GM12878 (cell line): ENCODE results near the gene NEU3. TPM values are rescaled to one million over a fixed set of nuclear protein-coding genes. Genes with fewer than 3 reads are reported as not detected.

Experiments used
- ATAC-seq: fragments of 200-7000 bp; cut with Tn5 transposase; 3 replicates; pipeline ENCODE4 v1.9.1; 2020; ENCODE audit warnings: mild to moderate bottlenecking, moderate library complexity
- BruUV-seq: library from RNA; stranded (reverse); fragments of 400-500 nt; replicated peaks from 2 replicates; lab custom pipeline; 2021; lab: Mats Ljungman, UMichigan
- CTCF ChIA-PET: fragments of 300-600 bp; sonication (Branson Sonifier 250); formaldehyde crosslinking; extraction: SDS; loops from one replicate; lab custom pipeline; 2021; ENCODE audit warnings: inconsistent platforms; lab: Yijun Ruan, JAX
- POLR2A ChIA-PET: fragments of 350-600 bp; formaldehyde crosslinking; extraction: SDS; loops from one replicate; lab custom pipeline; 2021; ENCODE audit warnings: inconsistent platforms; lab: Charles Lee
- RAD21 ChIA-PET: fragments of 300-600 bp; sonication (Branson Sonifier 250); formaldehyde crosslinking; loops from one replicate; lab custom pipeline; 2023; ENCODE audit warnings: antibody characterized with exemption; ENCODE audit not compliant: unreplicated experiment; lab: Charles Lee
- SMC1A ChIA-PET: fragments of 300-600 bp; sonication (Branson Sonifier 250); formaldehyde crosslinking; loops from one replicate; lab custom pipeline; 2023; ENCODE audit not compliant: unreplicated experiment, uncharacterized antibody; lab: Charles Lee
- DNase-seq: peaks from one replicate; pipeline ENCODE4 v3.0.0-alpha.2; 2011; ENCODE audit warnings: low read depth, low spot score
- FAIRE-seq: peaks from 3 replicates; lab custom pipeline; 2011; peaks lifted over from hg19 to GRCh38; lab: Jason Lieb, UNC
- H2AFZ ChIP-seq: 2 replicates; pipeline ENCODE4 v1.6.0; 2011; ENCODE audit warnings: low read depth, low read length, control low read depth; ENCODE audit not compliant: control insufficient read depth
- H3K27ac ChIP-seq: 2 replicates; pipeline ENCODE4 v1.5.1; 2011; ENCODE audit warnings: control low read depth; ENCODE audit not compliant: control insufficient read depth, insufficient read depth
- H3K27me3 ChIP-seq, 2 experiments: replicated peaks in 1 of 2; 2 replicates each; pipeline versions ENCODE4 v1.6.0 to v1.6.1; 2011; ENCODE audit warnings: low read length in 1 of 2; ENCODE audit not compliant: control insufficient read depth in 2 of 2, insufficient read depth in 2 of 2
- H3K36me3 ChIP-seq, 2 experiments: 2 replicates each; pipeline ENCODE4 v1.5.1; 2011; ENCODE audit warnings: low read length in 1 of 2; ENCODE audit not compliant: control insufficient read depth in 2 of 2, insufficient read depth in 2 of 2
- H3K4me1 ChIP-seq: 2 replicates; pipeline ENCODE4 v1.6.1; 2011; ENCODE audit warnings: mild to moderate bottlenecking, low read length, moderate library complexity, mixed read lengths; ENCODE audit not compliant: control insufficient read depth, insufficient read depth
- H3K4me2 ChIP-seq: 2 replicates; pipeline ENCODE4 v1.6.0; 2011; ENCODE audit warnings: control low read depth; ENCODE audit not compliant: control insufficient read depth, insufficient read depth
- H3K4me3 ChIP-seq: fragments of 200-600 bp; sonication (generic); 2 replicates; pipeline ENCODE4 v1.5.1; 2016
- H3K79me2 ChIP-seq: 2 replicates; pipeline ENCODE4 v1.6.0; 2011; ENCODE audit warnings: low read length; ENCODE audit not compliant: control insufficient read depth, insufficient read depth
- H3K9ac ChIP-seq: 2 replicates; pipeline ENCODE4 v1.8.0; 2011; ENCODE audit warnings: low read length, control low read depth, mixed read lengths; ENCODE audit not compliant: control insufficient read depth, insufficient read depth
- H3K9me3 ChIP-seq: replicated peaks from 3 replicates; pipeline ENCODE4 v1.5.1; 2011; ENCODE audit warnings: mild to moderate bottlenecking, low read length; ENCODE audit not compliant: control insufficient read depth, insufficient read depth
- H4K20me1 ChIP-seq: 2 replicates; pipeline ENCODE4 v1.6.0; 2011; ENCODE audit not compliant: control insufficient read depth, insufficient read depth
- FOXM1 ChIP-seq: IDR thresholded peaks from 2 replicates; pipeline ENCODE4 v1.6.1; 2012; ENCODE audit warnings: low read depth, mild to moderate bottlenecking, inconsistent platforms, low read length, moderate library complexity
- HDAC2 ChIP-seq: fragments of 200-600 bp; sonication (generic); IDR thresholded peaks from 2 replicates; pipeline ENCODE4 v1.6.1; 2017
- MXI1 ChIP-seq: fragments of 150-350 bp; IDR thresholded peaks from 2 replicates; pipeline ENCODE4 v1.6.1; 2011; ENCODE audit warnings: low read depth, mild to moderate bottlenecking, inconsistent platforms, low read length, improper control_type of control experiment
- NBN ChIP-seq: fragments of 450-650 bp; IDR thresholded peaks from 2 replicates; pipeline ENCODE4 v1.6.1; 2016
- SIX5 ChIP-seq: IDR thresholded peaks from 2 replicates; pipeline ENCODE4 v1.6.1; 2011; ENCODE audit warnings: mild to moderate bottlenecking, low read depth, low read length, moderate library complexity; ENCODE audit not compliant: severe bottlenecking
- TCF12 ChIP-seq: IDR thresholded peaks from 2 replicates; pipeline ENCODE4 v1.6.1; 2011; ENCODE audit warnings: low read depth, mild to moderate bottlenecking, low read length
- WGBS: methylation state at CpG from one replicate; pipeline ENCODE4 v1.1.6; 2016; ENCODE audit warnings: low lambda C conversion rate; ENCODE audit not compliant: insufficient replicate concordance, insufficient coverage; ENCODE audit errors: missing lambda C conversion rate; 5-methylcytosine and 5-hydroxymethylcytosine counted together
- in situ Hi-C: fragments of 300-500 bp; cut with MboI; formaldehyde crosslinking; loops from 9 replicates; pipeline ENCODE4 v1.14.3; 2018; ENCODE audit warnings: mixed read lengths
- intact Hi-C: fragments of 100-400 bp; cut with micrococcal nuclease; formaldehyde crosslinking; loops from one replicate; pipeline ENCODE4 v1.14.2; 2022; ENCODE audit not compliant: unreplicated experiment
- polyA plus RNA-seq, 11 experiments: library from polyadenylated mRNA; depleted of rRNA in 4 of 11; unstranded in 6 of 11; stranded (reverse) in 5 of 11; fragments of >200 nt; fragmentation: Nextera tagmentation in 4 of 11; fragmentation: Illumina TruSeq in 1 of 11; extraction: Ambion mirVana in 4 of 11; extraction: Trizol in 1 of 11; gene quantifications; 1 replicate in 1 of 11; 2 replicates in 10 of 11; pipeline versions ENCODE4 v1.2.1 to v1.2.3, GENCODE V29; 2011 to 2016; ENCODE audit warnings: inconsistent platforms in 2 of 11, missing spikeins in 2 of 11, low read depth in 1 of 11
- total RNA-seq, 4 experiments: library from RNA; depleted of rRNA in 3 of 4; stranded (reverse); fragments of >200 nt in 3 of 4; fragmentation: Illumina TruSeq in 1 of 4; extraction: Trizol in 1 of 4; gene quantifications; 2 replicates each; pipeline versions ENCODE4 v1.2.1 to v1.2.3, GENCODE V29; 2013 to 2021
- TF ChIP-seq, protein P1 (sequence below): fragments of 450-650 bp; IDR thresholded peaks from 2 replicates; pipeline ENCODE4 v1.6.1; 2017; ENCODE audit warnings: mild to moderate bottlenecking, moderate library complexity

The NEU3 gene
- total and polyA plus RNA-seq, 10 of the 15 experiments (the other 5 are each of a cell fraction or from before 2014, with no cell fraction given) = 2.5 to 20.3 (median 13.4) TPM

DNA sequence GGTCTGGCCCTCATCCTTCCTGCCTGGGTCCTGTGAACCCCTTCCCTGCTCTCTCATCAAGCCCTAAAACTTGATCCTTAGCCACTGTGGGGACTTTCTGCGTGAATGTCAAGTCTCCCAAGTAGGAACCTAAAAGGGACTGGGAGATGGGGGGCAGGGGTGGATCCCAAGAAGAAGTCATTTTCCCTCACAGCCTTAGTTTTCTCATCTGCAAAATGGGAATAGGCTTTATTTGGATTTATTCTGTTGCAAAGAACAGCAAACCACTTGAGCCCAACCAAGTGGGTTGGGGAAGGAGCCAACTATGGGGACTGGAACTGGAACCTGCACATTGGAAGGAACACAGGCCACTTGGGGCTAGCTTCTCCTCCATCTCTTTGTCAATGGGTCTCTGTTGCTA, 36.8 kb downstream of the NEU3 start:
- POLR2A ChIA-PET = no interaction called here
- no TSS peak for BruUV-seq

GRCh38 chr11:75028321-75028720, 39.6 kb downstream of the NEU3 start:
- RAD21 ChIA-PET = interaction anchor here (1.8 kb wide), 1 partner anchor 177 kb away, joined by 5 read pairs; no protein-coding TSS in a partner anchor
- TF ChIP-seq, protein P1, sequence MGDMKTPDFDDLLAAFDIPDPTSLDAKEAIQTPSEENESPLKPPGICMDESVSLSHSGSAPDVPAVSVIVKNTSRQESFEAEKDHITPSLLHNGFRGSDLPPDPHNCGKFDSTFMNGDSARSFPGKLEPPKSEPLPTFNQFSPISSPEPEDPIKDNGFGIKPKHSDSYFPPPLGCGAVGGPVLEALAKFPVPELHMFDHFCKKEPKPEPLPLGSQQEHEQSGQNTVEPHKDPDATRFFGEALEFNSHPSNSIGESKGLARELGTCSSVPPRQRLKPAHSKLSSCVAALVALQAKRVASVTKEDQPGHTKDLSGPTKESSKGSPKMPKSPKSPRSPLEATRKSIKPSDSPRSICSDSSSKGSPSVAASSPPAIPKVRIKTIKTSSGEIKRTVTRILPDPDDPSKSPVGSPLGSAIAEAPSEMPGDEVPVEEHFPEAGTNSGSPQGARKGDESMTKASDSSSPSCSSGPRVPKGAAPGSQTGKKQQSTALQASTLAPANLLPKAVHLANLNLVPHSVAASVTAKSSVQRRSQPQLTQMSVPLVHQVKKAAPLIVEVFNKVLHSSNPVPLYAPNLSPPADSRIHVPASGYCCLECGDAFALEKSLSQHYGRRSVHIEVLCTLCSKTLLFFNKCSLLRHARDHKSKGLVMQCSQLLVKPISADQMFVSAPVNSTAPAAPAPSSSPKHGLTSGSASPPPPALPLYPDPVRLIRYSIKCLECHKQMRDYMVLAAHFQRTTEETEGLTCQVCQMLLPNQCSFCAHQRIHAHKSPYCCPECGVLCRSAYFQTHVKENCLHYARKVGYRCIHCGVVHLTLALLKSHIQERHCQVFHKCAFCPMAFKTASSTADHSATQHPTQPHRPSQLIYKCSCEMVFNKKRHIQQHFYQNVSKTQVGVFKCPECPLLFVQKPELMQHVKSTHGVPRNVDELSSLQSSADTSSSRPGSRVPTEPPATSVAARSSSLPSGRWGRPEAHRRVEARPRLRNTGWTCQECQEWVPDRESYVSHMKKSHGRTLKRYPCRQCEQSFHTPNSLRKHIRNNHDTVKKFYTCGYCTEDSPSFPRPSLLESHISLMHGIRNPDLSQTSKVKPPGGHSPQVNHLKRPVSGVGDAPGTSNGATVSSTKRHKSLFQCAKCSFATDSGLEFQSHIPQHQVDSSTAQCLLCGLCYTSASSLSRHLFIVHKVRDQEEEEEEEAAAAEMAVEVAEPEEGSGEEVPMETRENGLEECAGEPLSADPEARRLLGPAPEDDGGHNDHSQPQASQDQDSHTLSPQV = no peak
- TF ChIP-seq NBN = no peak
- Histone ChIP-seq H3K4me3 (no peak overlapping the region), H3K79me2 (no peaks in the 10 kb centered on the region), H3K9ac (no peak overlapping the region), H3K4me2 (no peak overlapping the region), H3K9me3 (no peaks in the 10 kb centered on the region), H3K27ac (no peak overlapping the region), H2AFZ (no peak overlapping the region), H3K4me1 (no peaks in the 10 kb centered on the region), H3K27me3 (no peaks in the 10 kb centered on the region), H4K20me1 (no peaks in the 10 kb centered on the region), H3K36me3 (no peaks in the 10 kb centered on the region)
- in situ Hi-C loops (loop anchor here (5.0 kb wide), 1 partner anchor 96 kb away; no protein-coding TSS in a partner anchor), intact Hi-C loops (no loop called here)
- BruUV-seq = no TSS peak
- FAIRE-seq (no peak), ATAC-seq (no peak), DNase-seq (no peak)
- SMC1A ChIA-PET = interaction anchor here (0.8 to 1.2 kb wide), 5 partner anchors 13 to 177 kb away, joined by 3 to 5 read pairs (median 3); no protein-coding TSS in a partner anchor
- CTCF ChIA-PET = interaction anchor here (1.5 to 4.7 kb wide), 4 partner anchors 19 to 213 kb away, joined by 3 to 44 read pairs (median 8); no protein-coding TSS in a partner anchor
- POLR2A ChIA-PET = no interaction called here

More for the DNA sequence above, 36.8 kb downstream of the NEU3 start:
- H4K20me1 ChIP-seq = no peaks in the 10 kb centered on the region
- ATAC-seq = no peak
- no peaks in the 10 kb centered on the region for H3K9me3 ChIP-seq
- H3K36me3 ChIP-seq = no peaks in the 10 kb centered on the region
- ChIA-PET SMC1A (interaction anchor here (1.0 to 1.9 kb wide), 4 partner anchors 40 to 179 kb away, joined by 3 to 6 read pairs (median 4); no protein-coding TSS in a partner anchor), CTCF (interaction anchor here (1.1 to 7.7 kb wide), 11 partner anchors 10 to 223 kb away, joined by 3 to 136 read pairs (median 4); no protein-coding TSS in a partner anchor), RAD21 (interaction anchor here (0.9 to 5.4 kb wide), 2 partner anchors 115 to 180 kb away, joined by 3 to 88 read pairs; no protein-coding TSS in a partner anchor)
- H3K9ac ChIP-seq = no peak overlapping the region
- no peak overlapping the region for H3K4me2 ChIP-seq
- no peak for DNase-seq
- 100% methylated on average over 1 of the region's 1 CpG for WGBS
- H3K4me3 ChIP-seq = no peak overlapping the region
- intact Hi-C loops (no loop called here), in situ Hi-C loops (loop anchor here (5.0 kb wide), 1 partner anchor 93 kb away; no protein-coding TSS in a partner anchor)
- TF ChIP-seq TCF12 = no peak
- TF ChIP-seq NBN = no peak
- no peak for TF ChIP-seq HDAC2
- no peak for TF ChIP-seq MXI1
- TF ChIP-seq FOXM1 = no peak
- TF ChIP-seq SIX5 = no peak
- H3K4me1 ChIP-seq = no peaks in the 10 kb centered on the region
- no peaks in the 10 kb centered on the region for H3K27me3 ChIP-seq
- H2AFZ ChIP-seq = no peak overlapping the region
- H3K79me2 ChIP-seq = no peaks in the 10 kb centered on the region
- no peak overlapping the region for H3K27ac ChIP-seq
- no peak for FAIRE-seq
